GM19043 (cell line): ENCODE data around the gene BTBD18.

ENCODE experiments used
- ATAC-seq: cut with Tn5 transposase; IDR thresholded peaks from one replicate; pipeline ENCODE4 v1.9.1; 2021; ENCODE audit warnings: low read depth; ENCODE audit not compliant: unreplicated experiment

BTBD18 gene

DNA sequence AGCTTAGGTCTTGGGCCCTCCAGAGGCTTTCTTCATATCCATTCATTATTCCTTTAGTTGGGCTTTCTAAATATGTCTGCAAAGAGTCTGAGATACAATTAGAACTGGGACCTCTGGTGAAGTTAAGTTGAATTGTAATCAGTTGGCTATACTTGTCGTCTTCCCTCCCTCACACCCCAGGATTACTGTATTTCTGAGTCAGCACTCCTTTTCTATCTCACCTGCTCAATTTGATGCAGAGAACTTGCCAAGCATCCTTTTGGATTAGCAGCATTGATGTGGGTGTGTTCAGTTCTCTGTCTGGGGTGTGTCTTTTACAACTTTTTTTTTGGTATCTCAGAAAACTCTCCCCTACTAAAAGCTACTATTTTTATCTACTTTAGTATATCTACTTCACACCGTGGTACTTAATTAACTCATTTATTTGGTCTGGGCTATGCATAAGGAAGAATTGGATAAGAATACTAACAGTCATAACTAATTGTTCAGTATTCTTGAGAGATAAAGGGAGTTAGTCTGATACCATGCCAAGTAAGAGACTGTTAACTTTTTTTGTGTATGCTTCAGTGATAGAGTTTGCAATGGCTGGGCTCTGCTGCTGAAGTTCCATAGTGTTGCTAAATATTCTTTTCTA, 25.1 kb upstream of the BTBD18 start:
- ATAC-seq, result no peak

DNA sequence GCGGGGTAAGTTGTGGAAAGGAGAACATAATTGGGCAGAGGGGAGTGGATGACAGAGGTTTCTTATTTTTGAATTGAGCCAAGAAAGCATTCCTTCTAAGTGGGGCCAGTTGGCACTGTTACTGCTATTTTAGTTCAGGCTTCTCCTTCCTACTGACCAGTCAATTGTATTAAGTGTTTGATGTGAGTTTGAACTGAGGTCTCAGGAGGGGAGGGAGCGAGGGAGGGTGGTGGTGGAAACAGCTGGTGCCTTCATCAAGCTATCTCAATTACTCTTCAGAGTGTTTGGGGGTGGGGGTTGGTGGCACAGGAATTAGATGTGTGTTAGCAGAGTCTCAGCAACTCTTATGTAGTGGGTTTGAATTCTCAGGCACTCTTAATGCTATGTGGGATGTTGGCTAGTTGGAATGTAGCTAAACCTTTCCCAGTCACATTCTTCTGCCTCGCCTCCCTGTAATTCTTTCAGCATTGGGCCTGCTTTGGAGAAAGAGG, 24.5 kb upstream of the BTBD18 start:
- no peak for ATAC-seq

GRCh38 chr11:57775491-57775890, 23.9 kb upstream of the BTBD18 start:
- no peak for ATAC-seq

GRCh38 chr11:57773026-57773598, 21.5 kb upstream of the BTBD18 start:
- no peak for ATAC-seq

DNA sequence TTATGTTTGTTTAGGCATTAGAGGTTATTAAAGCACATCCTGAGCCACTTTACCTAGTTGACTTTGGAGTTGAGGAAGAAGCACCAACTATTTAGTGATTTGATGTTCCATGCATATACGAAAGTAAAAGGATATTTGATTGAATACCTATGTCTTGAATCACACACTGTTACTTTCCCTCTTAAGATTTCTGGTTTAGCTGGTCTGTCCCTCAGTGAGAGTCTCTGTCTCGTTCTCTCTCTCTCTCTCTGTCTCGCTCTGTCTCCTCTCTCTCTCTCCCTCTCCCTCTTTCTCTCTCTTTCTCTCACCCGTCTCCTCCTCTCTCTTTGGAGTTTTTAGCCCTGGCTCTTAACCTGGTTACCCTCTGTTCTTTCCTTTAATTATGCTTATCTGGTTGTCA, 20.9 kb upstream of the BTBD18 start:
- ATAC-seq, result no peak

- ATAC-seq, result no peak
Measured at GRCh38 chr11:57771365-57771764, 19.7 kb upstream of the BTBD18 start.

DNA sequence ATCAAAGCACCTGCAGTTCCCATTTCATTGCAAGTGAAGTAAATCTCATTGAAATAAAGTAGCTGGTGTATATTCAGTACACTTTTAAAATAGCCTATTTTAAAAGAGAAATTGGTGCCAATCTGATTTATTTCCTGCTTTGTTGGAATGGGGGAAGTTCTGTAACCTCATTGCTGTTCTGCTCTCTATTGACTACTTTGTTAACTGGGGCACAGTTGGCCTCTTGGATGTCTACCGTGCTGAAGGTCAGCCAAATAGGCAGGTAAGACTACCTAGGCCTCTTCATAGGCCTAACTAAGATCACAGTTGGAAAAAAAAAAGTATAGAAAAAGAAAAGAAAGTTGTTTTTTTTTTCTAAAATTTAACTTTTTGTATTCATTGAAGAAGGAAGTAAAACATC, 19.2 kb upstream of the BTBD18 start:
- no peak for ATAC-seq

DNA sequence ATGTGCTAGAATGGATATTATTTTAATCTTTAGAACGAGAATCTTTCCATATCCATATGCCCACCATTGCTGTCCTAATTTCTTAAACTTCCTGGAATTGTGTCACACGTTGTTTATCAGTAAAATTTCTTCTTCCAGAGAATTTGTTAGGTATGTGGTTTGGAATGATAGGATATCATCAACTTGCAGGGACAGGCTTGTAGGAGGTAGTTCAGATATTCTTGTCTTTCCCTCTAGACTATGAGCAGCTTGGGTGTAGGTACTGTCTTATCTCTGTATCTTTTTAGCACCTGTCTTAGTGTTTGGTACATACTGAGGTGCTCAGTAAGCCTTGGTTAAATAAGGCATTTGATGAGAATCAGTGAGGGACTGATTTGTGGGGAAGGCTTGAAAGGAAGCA, 13.4 kb upstream of the BTBD18 start:
- ATAC-seq, result no peak

GRCh38 chr11:57764566-57764965, 12.9 kb upstream of the BTBD18 start:
- no peak for ATAC-seq

- no peak for ATAC-seq
Measured at GRCh38 chr11:57764021-57764420, 12.4 kb upstream of the BTBD18 start.

GRCh38 chr11:57763568-57763967, 11.9 kb upstream of the BTBD18 start:
- ATAC-seq, result no peak

- ATAC-seq, result no peak
Measured at GRCh38 chr11:57762235-57762861, 10.7 kb upstream of the BTBD18 start.

- peak; percentile 95 for ATAC-seq
Measured at GRCh38 chr11:57761301-57762234, 9.9 kb upstream of the BTBD18 start, which contains the start of gene CTNND1. CTNND1 (plus strand) TSS chr11:57761802; CDS start chr11:57791479, 29,677 bp downstream.

- ATAC-seq, result no peak
Measured at GRCh38 chr11:57758174-57758573, 6.6 kb upstream of the BTBD18 start.

DNA sequence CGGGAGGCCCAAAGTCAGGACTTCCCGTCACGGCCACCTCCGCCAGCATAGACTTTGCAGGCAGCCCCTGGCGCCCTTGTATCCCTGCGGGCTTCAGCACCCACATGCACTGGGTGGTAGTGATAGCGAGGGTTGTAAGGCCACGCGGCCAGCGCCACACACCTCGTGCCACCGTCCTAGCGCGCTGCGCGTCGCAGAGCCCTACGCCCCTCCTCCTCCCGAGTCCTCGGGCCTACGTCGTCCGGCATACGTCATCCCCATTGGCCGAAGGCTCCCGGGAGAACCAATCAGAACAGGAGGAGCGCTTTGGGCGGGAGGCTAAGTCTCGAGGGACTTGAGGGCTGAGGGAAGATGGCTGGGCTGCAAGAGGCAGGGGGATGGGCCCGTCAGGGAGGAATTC, 1.3 kb upstream of the BTBD18 start:
- ATAC-seq, result no peak

GRCh38 chr11:57751176-57751575, 443 bp downstream of the BTBD18 start:
- no peak for ATAC-seq

- no peak for ATAC-seq
Measured at GRCh38 chr11:57746920-57747319, 4.7 kb downstream of the BTBD18 start.

GRCh38 chr11:57745206-57745605, 6.4 kb downstream of the BTBD18 start:
- ATAC-seq, result no peak

DNA sequence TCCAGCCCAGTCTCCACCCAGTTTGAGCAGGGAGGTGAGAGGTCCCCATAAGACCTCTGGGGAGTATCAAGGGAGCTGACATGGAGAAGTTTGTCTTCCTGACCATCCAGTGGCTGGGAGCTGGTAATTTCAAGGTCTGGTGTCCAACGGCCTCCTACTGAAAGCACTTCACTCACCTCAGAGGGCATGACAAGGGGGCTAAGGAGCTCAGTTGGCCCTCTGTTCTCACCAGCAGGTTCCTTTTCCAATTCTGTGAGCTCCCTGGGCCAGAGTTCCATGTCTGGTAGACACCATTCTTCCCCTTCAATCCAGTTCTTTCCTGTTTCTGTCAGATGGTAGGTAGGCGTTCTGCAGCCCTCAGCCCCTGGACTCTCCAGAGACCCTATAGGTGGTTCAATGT, 7.3 kb downstream of the BTBD18 start:
- no peak for ATAC-seq

DNA sequence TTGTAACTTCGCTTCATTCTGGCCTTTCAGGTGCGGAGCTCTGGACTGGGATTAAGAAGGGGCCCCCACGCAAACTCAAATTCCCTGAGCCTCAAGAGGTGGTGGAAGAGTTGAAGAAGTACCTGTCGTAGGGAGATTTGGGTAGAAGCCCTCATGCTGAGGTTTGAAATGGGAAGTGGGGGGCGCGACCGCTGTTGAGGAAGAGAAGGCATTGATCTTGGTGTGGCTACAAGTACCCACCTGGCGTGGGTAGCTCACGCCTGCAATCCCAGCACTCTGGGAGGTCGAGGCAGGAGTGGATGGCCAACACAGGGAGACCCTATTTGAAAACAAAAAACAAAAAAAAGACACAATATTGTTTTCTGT, 9.5 kb downstream of the BTBD18 start:
- ATAC-seq, result no peak
